H9 (cell line): ENCODE measurements around the gene DNAH1. TPM values are rescaled to one million over a fixed set of nuclear protein-coding genes. Genes with fewer than 3 reads are reported as not detected.

Experiments
- DNase-seq: peaks from one replicate; pipeline ENCODE4 v3.0.0-alpha.2; 2017
- H2AFZ ChIP-seq: one replicate; pipeline ENCODE4 v1.6.1; 2013; ENCODE audit warnings: mild to moderate bottlenecking, low read length, control low read depth, moderate library complexity
- H2AK5ac ChIP-seq: 2 replicates; pipeline ENCODE4 v1.6.1; 2013; ENCODE audit warnings: low read length, control low read depth, mixed read lengths; ENCODE audit not compliant: insufficient read length
- H2BK120ac ChIP-seq: one replicate; pipeline ENCODE4 v1.6.1; 2013; ENCODE audit warnings: low read depth, mild to moderate bottlenecking, low read length, control low read depth, inconsistent platforms; ENCODE audit not compliant: poor library complexity, severe bottlenecking
- H2BK12ac ChIP-seq: 2 replicates; pipeline ENCODE4 v1.6.1; 2013; ENCODE audit warnings: low read length, control low read depth, mixed read lengths, low read depth; ENCODE audit not compliant: insufficient read length
- H2BK15ac ChIP-seq: 2 replicates; pipeline ENCODE4 v1.6.1; 2013; ENCODE audit warnings: low read depth, low read length, control low read depth
- H2BK20ac ChIP-seq: one replicate; pipeline ENCODE4 v1.6.1; 2013; ENCODE audit warnings: low read depth, mild to moderate bottlenecking, low read length, control low read depth, inconsistent platforms; ENCODE audit not compliant: poor library complexity, severe bottlenecking
- H2BK5ac ChIP-seq: 2 replicates; pipeline ENCODE4 v1.6.1; 2013; ENCODE audit warnings: low read length, control low read depth, mixed read lengths; ENCODE audit not compliant: insufficient read length
- H3K14ac ChIP-seq: 2 replicates; pipeline ENCODE4 v1.6.1; 2013; ENCODE audit warnings: low read length, control low read depth; ENCODE audit not compliant: insufficient read depth
- H3K18ac ChIP-seq: 2 replicates; pipeline ENCODE4 v1.6.1; 2013; ENCODE audit warnings: low read depth, mild to moderate bottlenecking, mixed read lengths, low read length, control low read depth; ENCODE audit not compliant: insufficient read length
- H3K23ac ChIP-seq: 2 replicates; pipeline ENCODE4 v1.6.1; 2013; ENCODE audit warnings: low read length, control low read depth, mixed read lengths, low read depth; ENCODE audit not compliant: insufficient read length
- H3K23me2 ChIP-seq: 2 replicates; pipeline ENCODE4 v1.6.1; 2013; ENCODE audit warnings: low read depth, mild to moderate bottlenecking, mixed read lengths, low read length, control low read depth; ENCODE audit not compliant: insufficient read length, poor library complexity, severe bottlenecking
- H3K27ac ChIP-seq: 2 replicates; pipeline ENCODE4 v1.5.1; 2013; ENCODE audit warnings: low read length, control low read depth, mixed read lengths, low read depth; ENCODE audit not compliant: insufficient read length
- H3K27me3 ChIP-seq: 2 replicates; pipeline ENCODE4 v1.6.1; 2013; ENCODE audit warnings: low read length, control low read depth, inconsistent platforms; ENCODE audit not compliant: insufficient read depth
- H3K4ac ChIP-seq: 2 replicates; pipeline ENCODE4 v1.6.1; 2013; ENCODE audit warnings: low read depth, mild to moderate bottlenecking, control low read depth, inconsistent platforms, low read length, moderate library complexity
- H3K4me1 ChIP-seq: 2 replicates; pipeline ENCODE4 v1.6.1; 2013; ENCODE audit warnings: low read length, control low read depth, inconsistent platforms; ENCODE audit not compliant: insufficient read depth
- H3K4me2 ChIP-seq: 2 replicates; pipeline ENCODE4 v1.6.1; 2013; ENCODE audit warnings: low read length, control low read depth, mixed read lengths; ENCODE audit not compliant: insufficient read length, insufficient read depth
- H3K56ac ChIP-seq: 2 replicates; pipeline ENCODE4 v1.6.1; 2013; ENCODE audit warnings: low read depth, mild to moderate bottlenecking, mixed read lengths, low read length, control low read depth; ENCODE audit not compliant: insufficient read length
- H3K79me1 ChIP-seq: 2 replicates; pipeline ENCODE4 v1.6.1; 2013; ENCODE audit warnings: low read depth, mild to moderate bottlenecking, moderate library complexity, low read length, control low read depth, inconsistent platforms; ENCODE audit not compliant: insufficient read depth, poor library complexity, severe bottlenecking
- H3K79me2 ChIP-seq: 2 replicates; pipeline ENCODE4 v1.6.1; 2013; ENCODE audit warnings: low read length, control low read depth, inconsistent platforms; ENCODE audit not compliant: insufficient read depth
- H3K9ac ChIP-seq: 2 replicates; pipeline ENCODE4 v1.6.1; 2013; ENCODE audit warnings: low read length, control low read depth, mixed read lengths; ENCODE audit not compliant: insufficient read length; ENCODE audit errors: extremely low read depth
- H3K9me3 ChIP-seq: one replicate; pipeline ENCODE4 v1.6.1; 2013; ENCODE audit warnings: low read depth, low read length, inconsistent platforms; ENCODE audit not compliant: control insufficient read depth
- H3T11ph ChIP-seq: one replicate; pipeline ENCODE4 v1.6.1; 2013; ENCODE audit warnings: mild to moderate bottlenecking, low read length, control low read depth, inconsistent platforms
- H4K20me1 ChIP-seq: one replicate; pipeline ENCODE4 v1.6.1; 2013; ENCODE audit not compliant: control insufficient read depth, insufficient read length, insufficient read depth
- H4K5ac ChIP-seq: 2 replicates; pipeline ENCODE4 v1.6.1; 2013; ENCODE audit warnings: low read depth, mild to moderate bottlenecking, mixed read lengths, low read length, control low read depth; ENCODE audit not compliant: insufficient read length
- H4K8ac ChIP-seq: replicated peaks from 2 replicates; pipeline ENCODE4 v1.6.1; 2013; ENCODE audit warnings: low read length, control low read depth, mixed read lengths, low read depth; ENCODE audit not compliant: insufficient read length
- H4K91ac ChIP-seq: 2 replicates; pipeline ENCODE4 v1.6.1; 2013; ENCODE audit warnings: low read depth, mild to moderate bottlenecking, moderate library complexity, mixed read lengths, low read length, control low read depth; ENCODE audit not compliant: insufficient read length
- H3K27ac Mint-ChIP-seq, 3 experiments: 2 replicates in 2 of 3; 3 replicates in 1 of 3; pipeline ENCODE4 v1.8.0; 2020 to 2021; ENCODE audit warnings: mixed read lengths in 3 of 3, mild to moderate bottlenecking in 1 of 3, moderate library complexity in 1 of 3
- H3K27me3 Mint-ChIP-seq: 2 replicates; pipeline ENCODE4 v1.8.0; 2021; ENCODE audit warnings: low read depth, mild to moderate bottlenecking, moderate library complexity, mixed read lengths
- H3K36me3 Mint-ChIP-seq, 3 experiments: 2 replicates in 2 of 3; 3 replicates in 1 of 3; pipeline ENCODE4 v1.8.0; 2020 to 2021; ENCODE audit warnings: low read depth in 3 of 3, mixed read lengths in 3 of 3; ENCODE audit not compliant: insufficient read depth in 1 of 3
- H3K4me1 Mint-ChIP-seq, 2 experiments: 2 replicates each; pipeline ENCODE4 v1.8.0; 2020; ENCODE audit warnings: mixed read lengths in 2 of 2
- H3K4me3 Mint-ChIP-seq, 2 experiments: 2 replicates in 1 of 2; 3 replicates in 1 of 2; pipeline ENCODE4 v1.8.0; 2020 to 2021; ENCODE audit warnings: mild to moderate bottlenecking in 2 of 2, mixed read lengths in 2 of 2, moderate library complexity in 1 of 2
- H3K9me3 Mint-ChIP-seq, 2 experiments: 2 replicates in 1 of 2; 3 replicates in 1 of 2; pipeline ENCODE4 v1.8.0; 2020; ENCODE audit warnings: mild to moderate bottlenecking in 2 of 2, mixed read lengths in 2 of 2, moderate library complexity in 1 of 2
- CTCF ChIP-seq: fragments of 200-600 bp; sonication (generic); conservative IDR thresholded peaks from 3 replicates; pipeline ENCODE4 v1.8.0; 2021; ENCODE audit warnings: antibody characterized with exemption, mild to moderate bottlenecking
- WGBS: extraction: QIAGEN DNeasy Blood & Tissue Kit; methylation state at CpG from one replicate; pipeline ENCODE4 v1.1.7; 2013; ENCODE audit warnings: missing lambda C conversion rate, low lambda C conversion rate, mixed read lengths; ENCODE audit not compliant: insufficient read length; ENCODE audit errors: extremely low coverage; 5-methylcytosine and 5-hydroxymethylcytosine counted together
- total RNA-seq: library from RNA; stranded (reverse); gene quantifications from 2 replicates; pipeline ENCODE4 v1.2.1, GENCODE V29; 2021

DNAH1 gene
- total RNA-seq, 1 experiment from 2014 or later: 2.0 TPM

- DNase-seq: no peak
- Histone ChIP-seq H3K23me2 (no peaks in the 10 kb centered on the region), H4K8ac (no peak overlapping the region), H3K56ac (no peak overlapping the region), H4K20me1 (no peaks in the 10 kb centered on the region), H3K4ac (no peak overlapping the region), H3K18ac (no peak overlapping the region), H4K91ac (no peak overlapping the region), H3K4me2 (no peak overlapping the region), H3K79me2 (no peaks in the 10 kb centered on the region), H3K9ac (no peak overlapping the region), H3K4me1 (no peaks in the 10 kb centered on the region), H2BK5ac (no peak overlapping the region), H2AK5ac (no peak overlapping the region), H2BK12ac (no peak overlapping the region), H2AFZ (no peak overlapping the region), H3K9me3 (no peaks in the 10 kb centered on the region), H3T11ph (no peak overlapping the region), H3K27ac (no peak overlapping the region), H2BK20ac (no peak overlapping the region), H4K5ac (no peak overlapping the region), H3K23ac (no peak overlapping the region), H2BK15ac (no peak overlapping the region), H2BK120ac (no peak overlapping the region), H3K27me3 (no peaks in the 10 kb centered on the region), H3K14ac (no peak overlapping the region; the same call in 1 of the 2 replicates), H3K79me1 (no peaks in the 10 kb centered on the region)
- Mint-ChIP-seq H3K36me3 (peaks cover 5 to 16% (median 7%) of the 10 kb centered on the region in 3 experiments; a peak in 6 of 7 replicates), H3K4me3 (no peak overlapping the region), H3K27ac (no peak overlapping the region), H3K9me3 (no peaks in the 10 kb centered on the region), H3K27me3 (peaks cover 9% of the 10 kb centered on the region), H3K4me1 (no peaks in the 10 kb centered on the region; a peak in 1 of 4 replicates)
- no CpG with 5 or more reads among the region's 10 CpGs for WGBS
- no peak for TF ChIP-seq CTCF
These were observed 80.9 kb downstream of the DNAH1 start for GRCh38 chr3:52396907-52397591.
